ENCODE measurements around the gene CCR7.
"Not testable (repeated sequence)": the region's sequence is repeated elsewhere in the genome, so short reads cannot be mapped to it uniquely, and the experiment has no call there.

Gene CCR7

GRCh38 chr17:40574292-40574691, 9.0 kb upstream of the CCR7 start:
- H3K27ac ChIP-seq, result no peak overlapping the region
- H4K20me1 ChIP-seq (ENCODE audit: insufficient read depth), result no peaks in the 10 kb centered on the region
- no peaks in the 10 kb centered on the region for H3K79me2 ChIP-seq (ENCODE audit: insufficient read depth, low read depth)
- TF ChIP-seq CTCF (conservative IDR thresholded peaks at IDR 0.05; ENCODE audit: low read depth, low read length), result no peak
- no peaks in the 10 kb centered on the region for H3K36me3 ChIP-seq (ENCODE audit: insufficient read depth)
- H2AFZ ChIP-seq (ENCODE audit: low read depth), result no peak overlapping the region
- no peak overlapping the region for H3K9ac ChIP-seq
- no peak overlapping the region for H3K4me3 ChIP-seq (IDR thresholded peaks at IDR 0.05; ENCODE audit: insufficient read depth, low read depth, low read length)
- peaks cover 3% of the 10 kb centered on the region; the same call in 1 of the 2 replicates for H3K27me3 ChIP-seq (ENCODE audit: insufficient read depth, low read depth)
- H3K4me2 ChIP-seq, result no peak overlapping the region
- H3K4me1 ChIP-seq (ENCODE audit: low read depth, poor library complexity, severe bottlenecking), result peaks cover 12% of the 10 kb centered on the region

- H3K79me2 ChIP-seq (ENCODE audit: insufficient read depth, low read depth); H3K27ac ChIP-seq; H2AFZ ChIP-seq (ENCODE audit: low read depth); H3K36me3 ChIP-seq (ENCODE audit: insufficient read depth); H4K20me1 ChIP-seq (ENCODE audit: insufficient read depth); H3K4me3 ChIP-seq (IDR thresholded peaks at IDR 0.05; ENCODE audit: insufficient read depth, low read depth, low read length); H3K4me2 ChIP-seq; H3K9ac ChIP-seq; H3K27me3 ChIP-seq (ENCODE audit: insufficient read depth, low read depth); H3K4me1 ChIP-seq (ENCODE audit: low read depth, poor library complexity, severe bottlenecking): not testable (repeated sequence)
Measured at GRCh38 chr17:40572245-40572993, 7.1 kb upstream of the CCR7 start.

GRCh38 chr17:40568074-40568836, 3.0 kb upstream of the CCR7 start:
- H3K4me1 ChIP-seq (ENCODE audit: low read depth, poor library complexity, severe bottlenecking), result peaks cover 6% of the 10 kb centered on the region
- H3K79me2 ChIP-seq (ENCODE audit: insufficient read depth, low read depth), result no peaks in the 10 kb centered on the region
- H3K9ac ChIP-seq, result no peak overlapping the region
- H3K36me3 ChIP-seq (ENCODE audit: insufficient read depth), result no peaks in the 10 kb centered on the region
- H3K27ac ChIP-seq, result no peak overlapping the region
- H4K20me1 ChIP-seq (ENCODE audit: insufficient read depth), result no peaks in the 10 kb centered on the region
- no peak for TF ChIP-seq CTCF (conservative IDR thresholded peaks at IDR 0.05; ENCODE audit: low read depth, low read length)
- H3K4me2 ChIP-seq, result no peak overlapping the region
- H2AFZ ChIP-seq (ENCODE audit: low read depth), result no peak overlapping the region
- H3K4me3 ChIP-seq (IDR thresholded peaks at IDR 0.05; ENCODE audit: insufficient read depth, low read depth, low read length), result no peak overlapping the region
- peaks cover 41% of the 10 kb centered on the region for H3K27me3 ChIP-seq (ENCODE audit: insufficient read depth, low read depth)

DNA sequence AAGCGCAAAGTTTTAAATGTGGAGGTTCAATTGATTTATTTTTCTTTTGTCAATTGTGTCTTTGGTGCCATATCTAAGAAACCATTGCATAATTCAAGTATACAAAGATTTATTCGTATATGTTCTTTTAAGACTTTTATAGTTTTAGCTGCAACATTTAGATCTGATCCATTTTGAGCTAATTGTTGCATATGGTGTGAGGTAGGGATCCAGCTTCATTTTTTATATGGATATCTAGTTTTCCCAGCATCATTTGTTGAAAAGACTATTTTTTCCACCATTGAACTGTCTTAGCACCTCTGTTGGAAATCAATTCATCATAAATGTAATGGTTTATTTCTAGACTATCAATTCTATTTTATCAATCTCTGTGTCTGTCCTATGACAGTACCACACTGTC, 2.1 kb upstream of the CCR7 start:
- H2AFZ ChIP-seq (ENCODE audit: low read depth), result no peak overlapping the region
- H3K4me1 ChIP-seq (ENCODE audit: low read depth, poor library complexity, severe bottlenecking), result peaks cover 9% of the 10 kb centered on the region
- no peaks in the 10 kb centered on the region for H3K79me2 ChIP-seq (ENCODE audit: insufficient read depth, low read depth)
- H3K27ac ChIP-seq, result no peak overlapping the region
- H4K20me1 ChIP-seq (ENCODE audit: insufficient read depth), result no peaks in the 10 kb centered on the region
- no peak overlapping the region for H3K4me2 ChIP-seq
- H3K27me3 ChIP-seq (ENCODE audit: insufficient read depth, low read depth), result peaks cover 50% of the 10 kb centered on the region
- no peak overlapping the region for H3K4me3 ChIP-seq (IDR thresholded peaks at IDR 0.05; ENCODE audit: insufficient read depth, low read depth, low read length)
- no peaks in the 10 kb centered on the region for H3K36me3 ChIP-seq (ENCODE audit: insufficient read depth)
- H3K9ac ChIP-seq, result no peak overlapping the region
- no peak for TF ChIP-seq CTCF (conservative IDR thresholded peaks at IDR 0.05; ENCODE audit: low read depth, low read length)

All from KMS-11 (cell line).